ENCODE measurements around the gene AIG1. TPM values are rescaled to one million over a fixed set of nuclear protein-coding genes. Genes with fewer than 3 reads are reported as not detected.
"Not testable (repeated sequence)": the region's sequence is repeated elsewhere in the genome, so short reads cannot be mapped to it uniquely, and the experiment has no call there.

Gene AIG1
- total and polyA plus RNA-seq, 4 donors: 19.9 to 31.7 (median 27.3) TPM

GRCh38 chr6:143074670-143075318 is 14.1 kb downstream of the AIG1 start:
- ATAC-seq (ENCODE audit: insufficient read depth, low FRiP score): no peak
- no peak overlapping the region for H3K4me3 ChIP-seq
- H3K27me3 ChIP-seq (ENCODE audit: control insufficient read depth in 3 of 3, insufficient read depth in 3 of 3, low read length in 2 of 3): no peaks in the 10 kb centered on the region
- peaks cover 0 to 3% (median under 1%) of the 10 kb centered on the region in 4 donors for H3K36me3 ChIP-seq (ENCODE audit: control insufficient read depth in 4 of 4, insufficient read depth in 4 of 4, low read length in 4 of 4)
- no peaks in the 10 kb centered on the region for H3K4me1 ChIP-seq (ENCODE audit: control insufficient read depth in 5 of 5, insufficient read depth in 5 of 5, low read length in 5 of 5)
- no peak overlapping the region for H3K27ac ChIP-seq (ENCODE audit: low read depth in 1 of 2, low read length in 1 of 2)
- H3K9me3 ChIP-seq (ENCODE audit: control insufficient read depth in 4 of 4, insufficient read depth in 3 of 4, low read length in 3 of 4): peaks cover 0 to 4% (median 0%) of the 10 kb centered on the region in 4 donors
- TF ChIP-seq CTCF (IDR thresholded peaks at IDR 0.05; ENCODE audit: control extremely low read depth, extremely low read depth): no peak
- H3K9ac ChIP-seq (ENCODE audit: insufficient read depth in 1 of 2, low read length in 2 of 2): no peak overlapping the region
- DNase-seq: no peak
- 96 to 97% methylated on average over 3 of the region's 3 CpGs for WGBS, 2 donors

GRCh38 chr6:143078468-143079324 is 18.0 kb downstream of the AIG1 start:
- Histone ChIP-seq H3K4me1 (ENCODE audit: control insufficient read depth in 5 of 5, insufficient read depth in 5 of 5, low read length in 5 of 5) (no peaks in the 10 kb centered on the region), H3K4me3 (no peak overlapping the region), H3K27ac (ENCODE audit: low read depth in 1 of 2, low read length in 1 of 2) (no peak overlapping the region), H3K36me3 (ENCODE audit: control insufficient read depth in 4 of 4, insufficient read depth in 4 of 4, low read length in 4 of 4) (peaks cover 0 to 3% (median under 1%) of the 10 kb centered on the region in 4 donors), H3K9ac (ENCODE audit: insufficient read depth in 1 of 2, low read length in 2 of 2) (no peak overlapping the region), H3K9me3 (ENCODE audit: control insufficient read depth in 4 of 4, insufficient read depth in 3 of 4, low read length in 3 of 4) (peaks cover 0 to 4% (median 0%) of the 10 kb centered on the region in 4 donors), H3K27me3 (ENCODE audit: control insufficient read depth in 3 of 3, insufficient read depth in 3 of 3, low read length in 2 of 3) (no peaks in the 10 kb centered on the region)
- DNase-seq (no peak), ATAC-seq (ENCODE audit: insufficient read depth, low FRiP score) (no peak)
- no peak for TF ChIP-seq CTCF (IDR thresholded peaks at IDR 0.05; ENCODE audit: control extremely low read depth, extremely low read depth)
- WGBS, 2 donors: 80% methylated on average over 6 of the region's 6 CpGs

- ATAC-seq (ENCODE audit: insufficient read depth, low FRiP score) (no peak), DNase-seq (no peak)
- no peaks in the 10 kb centered on the region for H3K4me1 ChIP-seq (ENCODE audit: control insufficient read depth in 5 of 5, insufficient read depth in 5 of 5, low read length in 5 of 5)
- TF ChIP-seq CTCF (IDR thresholded peaks at IDR 0.05; ENCODE audit: control extremely low read depth, extremely low read depth): no peak
- no peak overlapping the region for H3K4me3 ChIP-seq
- no peaks in the 10 kb centered on the region for H3K27me3 ChIP-seq (ENCODE audit: control insufficient read depth in 3 of 3, insufficient read depth in 3 of 3, low read length in 2 of 3)
- no peak overlapping the region for H3K27ac ChIP-seq (ENCODE audit: low read depth in 1 of 2, low read length in 1 of 2)
- peaks cover 0 to 3% (median under 1%) of the 10 kb centered on the region in 4 donors for H3K36me3 ChIP-seq (ENCODE audit: control insufficient read depth in 4 of 4, insufficient read depth in 4 of 4, low read length in 4 of 4)
- H3K9me3 ChIP-seq (ENCODE audit: control insufficient read depth in 4 of 4, insufficient read depth in 3 of 4, low read length in 3 of 4): peaks cover 0 to 2% (median 0%) of the 10 kb centered on the region in 4 donors
- no peak overlapping the region for H3K9ac ChIP-seq (ENCODE audit: insufficient read depth in 1 of 2, low read length in 2 of 2)
Measured at GRCh38 chr6:143079325-143079640, 18.6 kb downstream of the AIG1 start.

GRCh38 chr6:143082274-143082673 is 21.6 kb downstream of the AIG1 start:
- not testable (repeated sequence) for H3K27ac ChIP-seq (ENCODE audit: low read depth in 1 of 2, low read length in 1 of 2); H3K36me3 ChIP-seq (ENCODE audit: control insufficient read depth in 4 of 4, insufficient read depth in 4 of 4, low read length in 4 of 4); H3K9me3 ChIP-seq (ENCODE audit: control insufficient read depth in 4 of 4, insufficient read depth in 3 of 4, low read length in 3 of 4); DNase-seq; H3K9ac ChIP-seq (ENCODE audit: insufficient read depth in 1 of 2, low read length in 2 of 2); ATAC-seq (ENCODE audit: insufficient read depth, low FRiP score); H3K4me3 ChIP-seq; H3K4me1 ChIP-seq (ENCODE audit: control insufficient read depth in 5 of 5, insufficient read depth in 5 of 5, low read length in 5 of 5); H3K27me3 ChIP-seq (ENCODE audit: control insufficient read depth in 3 of 3, insufficient read depth in 3 of 3, low read length in 2 of 3)
- 92 to 93% methylated on average over 9 of the region's 9 CpGs for WGBS, 2 donors

- ATAC-seq (ENCODE audit: insufficient read depth, low FRiP score); H3K27me3 ChIP-seq (ENCODE audit: control insufficient read depth in 3 of 3, insufficient read depth in 3 of 3, low read length in 2 of 3); H3K9me3 ChIP-seq (ENCODE audit: control insufficient read depth in 4 of 4, insufficient read depth in 3 of 4, low read length in 3 of 4); H3K4me3 ChIP-seq; H3K27ac ChIP-seq (ENCODE audit: low read depth in 1 of 2, low read length in 1 of 2); H3K9ac ChIP-seq (ENCODE audit: insufficient read depth in 1 of 2, low read length in 2 of 2); H3K36me3 ChIP-seq (ENCODE audit: control insufficient read depth in 4 of 4, insufficient read depth in 4 of 4, low read length in 4 of 4); DNase-seq; H3K4me1 ChIP-seq (ENCODE audit: control insufficient read depth in 5 of 5, insufficient read depth in 5 of 5, low read length in 5 of 5): not testable (repeated sequence)
- 97 to 98% methylated on average over 8 of the region's 8 CpGs for WGBS, 2 donors
Measured at GRCh38 chr6:143084019-143084418, 23.3 kb downstream of the AIG1 start.

GRCh38 chr6:143087335-143087734 is 26.6 kb downstream of the AIG1 start:
- H3K27me3 ChIP-seq (ENCODE audit: control insufficient read depth in 3 of 3, insufficient read depth in 3 of 3, low read length in 2 of 3); H3K36me3 ChIP-seq (ENCODE audit: control insufficient read depth in 4 of 4, insufficient read depth in 4 of 4, low read length in 4 of 4); H3K27ac ChIP-seq (ENCODE audit: low read depth in 1 of 2, low read length in 1 of 2); DNase-seq; H3K4me1 ChIP-seq (ENCODE audit: control insufficient read depth in 5 of 5, insufficient read depth in 5 of 5, low read length in 5 of 5); H3K4me3 ChIP-seq; H3K9me3 ChIP-seq (ENCODE audit: control insufficient read depth in 4 of 4, insufficient read depth in 3 of 4, low read length in 3 of 4); H3K9ac ChIP-seq (ENCODE audit: insufficient read depth in 1 of 2, low read length in 2 of 2); ATAC-seq (ENCODE audit: insufficient read depth, low FRiP score): not testable (repeated sequence)
- 96 to 99% methylated on average over 11 of the region's 11 CpGs for WGBS, 2 donors
